Smooth muscle cell of the brain vasculature (primary cell): ENCODE measurements around the gene AGGF1.
"Not testable (repeated sequence)": the region's sequence is repeated elsewhere in the genome, so short reads cannot be mapped to it uniquely, and the experiment has no call there.

Experiments
- DNase-seq: peaks from one replicate; pipeline ENCODE4 v3.0.0-alpha.2; 2012; ENCODE audit warnings: low read depth, low spot score

Gene AGGF1, protein sequence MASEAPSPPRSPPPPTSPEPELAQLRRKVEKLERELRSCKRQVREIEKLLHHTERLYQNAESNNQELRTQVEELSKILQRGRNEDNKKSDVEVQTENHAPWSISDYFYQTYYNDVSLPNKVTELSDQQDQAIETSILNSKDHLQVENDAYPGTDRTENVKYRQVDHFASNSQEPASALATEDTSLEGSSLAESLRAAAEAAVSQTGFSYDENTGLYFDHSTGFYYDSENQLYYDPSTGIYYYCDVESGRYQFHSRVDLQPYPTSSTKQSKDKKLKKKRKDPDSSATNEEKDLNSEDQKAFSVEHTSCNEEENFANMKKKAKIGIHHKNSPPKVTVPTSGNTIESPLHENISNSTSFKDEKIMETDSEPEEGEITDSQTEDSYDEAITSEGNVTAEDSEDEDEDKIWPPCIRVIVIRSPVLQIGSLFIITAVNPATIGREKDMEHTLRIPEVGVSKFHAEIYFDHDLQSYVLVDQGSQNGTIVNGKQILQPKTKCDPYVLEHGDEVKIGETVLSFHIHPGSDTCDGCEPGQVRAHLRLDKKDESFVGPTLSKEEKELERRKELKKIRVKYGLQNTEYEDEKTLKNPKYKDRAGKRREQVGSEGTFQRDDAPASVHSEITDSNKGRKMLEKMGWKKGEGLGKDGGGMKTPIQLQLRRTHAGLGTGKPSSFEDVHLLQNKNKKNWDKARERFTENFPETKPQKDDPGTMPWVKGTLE

DNA sequence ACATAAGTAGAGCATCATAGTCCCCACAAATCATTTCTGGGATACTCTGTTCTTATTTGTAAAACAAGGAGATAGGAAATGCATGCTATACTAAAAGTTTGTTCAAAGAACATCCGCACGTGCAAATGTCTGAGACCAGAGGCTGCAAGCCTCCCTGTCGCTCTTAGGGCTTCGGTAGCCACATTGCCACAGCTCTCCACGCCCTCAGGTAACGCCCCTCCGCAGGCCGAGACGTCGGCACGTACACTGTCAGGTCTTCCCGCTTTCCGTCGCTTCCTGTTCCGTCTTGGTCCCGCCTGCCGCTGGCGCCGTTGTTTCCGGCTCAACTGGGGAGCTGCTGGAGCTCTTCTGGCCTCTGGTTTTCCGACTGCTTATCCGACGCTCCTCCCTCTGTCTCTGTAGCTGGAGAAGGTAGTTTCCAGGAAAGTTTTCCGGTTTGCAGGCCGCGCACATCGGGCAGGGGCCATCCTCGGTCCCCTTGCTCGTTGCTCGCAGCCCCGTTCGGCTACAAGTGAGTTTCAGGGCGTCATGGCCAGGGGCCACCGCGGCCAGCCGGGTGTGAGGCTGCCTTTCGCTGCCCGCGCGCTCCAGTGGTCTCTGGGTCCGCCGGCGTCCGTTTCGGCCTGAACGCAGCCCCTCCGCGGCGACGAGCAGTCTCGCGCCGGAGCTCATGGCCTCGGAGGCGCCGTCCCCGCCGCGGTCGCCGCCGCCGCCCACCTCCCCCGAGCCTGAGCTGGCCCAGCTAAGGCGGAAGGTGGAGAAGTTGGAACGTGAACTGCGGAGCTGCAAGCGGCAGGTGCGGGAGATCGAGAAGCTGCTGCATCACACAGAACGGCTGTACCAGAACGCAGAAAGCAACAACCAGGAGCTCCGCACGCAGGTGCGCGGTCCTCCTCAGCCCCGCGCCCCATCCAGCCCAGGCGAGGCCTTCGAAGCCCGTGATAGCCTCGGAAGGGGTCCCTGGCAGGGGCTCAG is at the start of gene AGGF1:
Gene AGGF1 (plus strand): TSS at position 308 of the 975 bp plus-strand sequence. CDS start 363 bp downstream, at position 671.
- peak; percentile 80 for DNase-seq

DNA sequence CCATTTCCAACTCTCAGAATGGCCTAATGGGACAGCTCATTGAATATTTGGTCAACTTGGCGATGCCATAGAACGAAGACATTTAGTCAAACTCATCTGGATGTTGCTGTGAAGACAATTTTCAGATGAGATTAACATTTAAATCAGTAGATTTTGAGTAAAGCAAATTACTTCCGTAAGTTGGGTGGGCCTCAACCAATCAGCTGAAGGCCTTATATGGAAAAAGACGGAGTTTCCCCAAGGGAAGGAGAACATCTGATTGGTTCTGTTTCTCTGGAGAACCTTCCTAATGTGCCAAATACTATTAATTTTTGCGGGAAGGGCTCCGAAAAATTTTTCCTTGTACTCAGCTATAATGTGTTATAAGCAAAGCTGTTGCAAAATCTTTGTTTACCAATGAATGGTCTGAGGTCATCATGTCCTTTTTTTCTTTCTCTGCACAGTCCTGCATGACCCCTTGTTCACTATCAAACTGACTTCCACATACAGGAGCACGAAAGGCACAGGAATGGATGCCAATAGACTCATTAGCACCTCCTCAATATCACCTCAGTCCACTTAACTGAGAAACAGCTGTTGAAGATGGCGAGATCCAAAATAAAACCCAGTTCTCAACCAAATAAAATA is 49.6 kb upstream of the AGGF1 start:
- DNase-seq = no peak

DNA sequence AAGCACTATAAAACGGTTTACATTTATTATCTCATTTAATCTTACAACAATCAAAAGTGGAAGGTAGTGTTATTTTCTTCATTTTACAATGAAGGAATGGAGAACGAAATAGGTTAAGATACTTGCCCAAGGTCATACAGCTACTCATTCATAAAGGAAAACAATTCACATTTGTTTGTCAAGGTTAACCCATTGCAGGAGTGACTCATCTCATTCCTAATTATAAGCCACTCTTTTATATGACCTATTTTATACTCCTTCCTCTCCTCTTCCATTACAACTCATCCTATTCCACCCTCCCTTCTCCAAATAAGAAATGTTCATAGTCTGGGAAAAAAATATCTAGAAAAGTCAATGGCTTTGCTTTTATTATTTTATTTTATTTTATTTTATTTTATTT is 47.8 kb upstream of the AGGF1 start:
- DNase-seq = no peak

DNA sequence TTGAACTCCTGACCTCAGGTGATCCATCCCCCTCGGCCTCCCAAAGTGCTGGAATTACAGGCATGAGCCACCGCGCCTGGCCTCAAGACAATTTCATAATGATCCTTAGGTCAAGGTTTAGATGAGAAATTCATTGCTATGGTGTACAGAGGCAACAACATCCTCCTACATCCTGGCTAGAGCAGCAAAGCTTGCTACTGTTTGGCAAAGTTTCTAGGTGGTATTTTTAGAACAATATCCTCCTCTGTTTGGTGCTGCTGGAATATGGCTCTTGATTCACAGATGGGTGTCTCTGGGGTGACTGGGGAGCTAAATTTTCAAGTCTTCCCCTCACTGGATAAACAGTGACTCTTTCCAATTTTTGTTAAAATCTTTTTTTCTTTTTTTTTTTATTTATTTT is 46.7 kb upstream of the AGGF1 start:
- DNase-seq = no peak

DNA sequence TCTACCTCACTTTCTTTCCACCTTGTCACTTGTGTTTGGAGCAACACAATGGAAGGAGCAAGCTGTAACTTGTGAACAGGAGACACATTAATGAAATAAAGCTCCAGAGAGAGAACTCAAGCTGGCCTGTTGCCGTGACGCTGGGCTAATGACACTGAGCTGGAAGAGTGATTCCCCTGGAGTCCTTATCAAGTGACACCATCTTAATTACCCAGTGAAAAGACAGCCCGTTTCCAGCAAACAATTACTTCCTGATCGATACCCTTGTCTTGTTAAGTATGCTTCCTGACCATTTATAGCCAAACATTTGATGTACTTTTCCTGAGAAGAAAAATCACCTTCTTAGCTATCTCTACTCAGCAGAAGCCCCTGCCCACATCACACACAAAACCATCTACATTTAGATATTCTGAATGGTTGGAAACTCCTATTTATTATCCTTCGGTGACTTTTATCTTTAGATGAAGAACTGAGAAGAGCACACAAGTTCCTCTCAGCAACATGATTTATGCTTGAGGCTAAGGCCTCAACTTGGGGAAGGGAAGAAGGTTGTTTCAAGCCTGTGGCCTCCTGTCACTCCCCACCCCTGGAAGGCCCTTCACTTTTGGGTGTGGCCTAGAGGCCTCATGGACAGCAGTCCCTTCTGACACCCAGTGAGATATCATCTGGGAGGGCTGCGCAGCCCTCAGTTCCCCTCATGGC is 43.2 kb upstream of the AGGF1 start:
- DNase-seq = no peak

DNA sequence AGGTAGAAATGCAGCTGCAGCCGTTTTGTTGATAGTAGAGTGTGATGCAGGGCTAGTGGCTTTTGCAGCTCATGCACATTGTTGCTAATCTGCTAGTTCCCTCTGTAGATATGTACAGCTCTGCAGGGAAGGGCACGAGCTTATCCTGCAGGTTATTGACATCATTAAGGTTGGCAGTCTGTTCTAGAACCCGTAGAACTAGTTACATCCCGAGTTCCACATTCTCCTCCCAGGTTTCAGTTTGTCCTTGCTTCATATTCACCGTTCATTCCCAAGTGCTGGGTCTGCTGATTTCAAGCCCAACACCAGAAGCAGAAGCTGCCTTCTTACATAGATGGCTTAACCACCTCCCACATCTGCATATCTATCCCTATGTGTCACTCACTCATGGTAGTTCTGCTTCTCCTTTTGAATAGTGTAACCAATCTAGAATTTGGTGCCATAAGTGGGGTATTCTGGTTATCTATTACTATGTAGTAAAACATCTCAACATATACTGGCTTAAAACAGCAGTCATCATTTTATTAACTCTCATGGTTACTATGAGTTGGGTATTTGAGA is 39.2 kb upstream of the AGGF1 start:
- DNase-seq = no peak

DNA sequence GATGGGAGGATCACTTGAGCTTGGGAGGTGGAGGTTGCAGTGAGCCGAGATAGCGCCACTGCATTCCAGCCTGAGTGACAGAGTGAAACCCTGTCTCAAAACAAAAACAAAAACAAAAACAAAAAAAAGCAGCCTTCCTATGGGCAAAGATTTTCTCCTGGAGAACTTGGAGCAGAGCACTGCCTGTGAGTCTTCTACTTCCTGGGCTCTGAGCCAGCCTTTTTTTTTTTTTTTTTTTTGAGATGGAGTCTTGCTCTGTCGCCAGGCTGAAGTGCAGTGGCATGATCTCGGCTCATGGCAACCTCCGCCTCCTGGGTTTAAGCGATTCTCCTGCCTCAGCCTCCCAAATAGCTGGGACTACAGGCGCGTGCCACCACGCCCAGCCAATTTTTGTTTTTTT is 36.8 kb upstream of the AGGF1 start:
- DNase-seq = not testable (repeated sequence)

DNA sequence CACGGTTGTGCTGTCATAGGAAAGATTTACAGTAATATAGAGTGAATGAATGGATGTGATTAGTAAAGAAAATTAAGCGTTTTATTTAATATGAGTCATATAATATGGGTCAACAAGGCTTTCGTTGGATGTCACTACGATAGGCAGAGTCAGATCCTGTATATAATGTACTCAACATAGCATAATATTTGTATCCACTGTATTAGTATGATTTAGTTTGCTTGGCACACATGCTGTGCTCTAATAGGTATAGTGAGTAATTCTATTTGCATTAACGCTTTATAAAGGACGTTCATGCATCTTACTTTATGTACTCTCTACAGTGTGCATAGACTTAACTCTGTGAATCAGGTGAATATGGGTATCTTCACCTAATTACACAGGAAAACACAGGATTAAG is 35.9 kb upstream of the AGGF1 start:
- no peak for DNase-seq

DNA sequence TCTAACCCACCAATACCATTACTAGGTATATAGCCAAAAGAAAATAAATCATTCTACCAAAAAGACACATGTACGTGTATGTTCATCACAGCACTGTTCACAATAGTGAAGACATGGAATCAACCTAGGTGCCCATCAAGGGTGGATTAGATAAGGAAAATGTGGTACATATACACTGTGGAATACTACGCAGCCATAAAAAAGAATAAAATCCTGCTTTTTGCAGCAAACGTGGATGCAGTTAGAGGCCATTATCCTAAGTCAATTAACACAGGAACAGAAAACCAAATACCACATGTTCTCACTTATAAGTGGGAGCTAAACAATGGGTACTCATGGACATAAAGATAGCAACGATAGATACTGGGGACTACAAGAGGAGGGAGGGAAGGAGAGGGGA is 32.0 kb upstream of the AGGF1 start:
- DNase-seq = not testable (repeated sequence)

DNA sequence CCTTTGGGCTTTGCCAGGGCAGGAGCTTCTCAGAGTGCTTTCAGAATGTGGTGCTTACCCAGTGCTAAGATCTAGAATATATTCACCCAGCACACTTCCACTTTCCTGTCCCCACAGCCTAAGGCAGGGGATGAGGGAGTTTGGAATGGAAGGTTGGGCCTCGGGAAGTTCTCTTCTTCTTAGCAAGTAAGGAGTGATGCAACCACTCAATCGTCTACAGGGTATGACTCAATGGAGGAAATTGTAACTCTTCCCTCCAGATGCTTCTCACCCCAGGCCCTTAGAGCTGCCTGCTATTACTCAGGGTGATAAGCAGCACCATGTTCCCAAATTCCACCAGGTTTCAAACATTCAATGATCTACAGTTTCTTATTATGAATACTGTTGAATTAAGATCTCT is 30.8 kb upstream of the AGGF1 start:
- no peak for DNase-seq

DNA sequence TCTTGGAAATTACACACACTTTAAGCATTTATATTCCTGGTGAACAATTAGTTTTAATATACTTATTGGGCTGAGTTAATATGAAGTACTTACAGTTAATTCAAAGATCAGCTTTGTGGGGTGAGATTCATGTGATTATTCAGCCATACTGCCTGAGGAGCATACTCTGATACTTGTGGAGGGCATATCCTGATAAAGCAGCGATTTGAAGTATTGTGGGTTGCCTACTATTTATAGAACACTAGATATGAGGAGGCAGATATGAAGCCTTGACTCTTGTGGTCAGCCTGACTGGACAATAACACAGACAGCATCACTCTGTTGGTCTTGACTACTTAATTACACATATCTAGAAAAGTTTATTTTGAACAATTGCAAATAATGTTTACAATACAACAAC is 27.0 kb upstream of the AGGF1 start:
- no peak for DNase-seq

DNA sequence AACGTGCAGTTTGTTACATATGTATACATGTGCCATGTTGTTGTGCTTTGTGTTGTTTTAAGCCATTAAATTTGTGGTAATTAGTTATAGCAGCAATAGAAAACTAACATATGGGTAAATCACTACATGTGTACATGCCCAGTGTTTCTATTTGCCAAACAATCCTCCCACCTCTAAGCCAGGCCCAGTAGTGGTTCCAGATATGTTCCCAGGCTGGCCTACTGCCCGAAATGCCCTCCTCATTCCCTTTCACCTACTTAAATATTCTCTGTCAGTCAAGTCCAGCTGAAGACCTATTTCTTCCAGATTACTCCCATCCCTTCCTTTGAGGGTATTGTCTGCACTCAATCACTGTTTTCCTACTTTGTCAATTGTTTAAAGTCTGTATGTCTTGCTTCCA is 24.1 kb upstream of the AGGF1 start:
- no peak for DNase-seq

DNA sequence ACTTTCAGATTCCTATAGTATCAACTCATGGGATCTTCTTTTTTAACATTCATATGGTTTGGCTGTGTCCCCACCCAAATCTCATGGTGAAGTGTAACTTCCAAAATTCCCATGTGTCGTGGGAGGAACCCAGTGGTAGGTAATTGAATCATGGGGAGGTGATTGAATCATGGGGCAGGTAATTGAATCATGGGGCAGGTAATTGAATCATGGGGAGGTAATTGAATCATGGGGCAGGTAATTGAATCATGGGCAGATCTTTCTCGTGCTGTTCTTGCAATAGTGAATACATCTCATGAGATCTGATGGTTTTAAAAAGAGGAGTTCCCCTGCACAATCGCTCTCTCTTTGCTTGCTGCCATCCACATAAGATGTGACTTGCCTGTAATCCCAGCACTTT is 21.8 kb upstream of the AGGF1 start:
- no peak for DNase-seq

DNA sequence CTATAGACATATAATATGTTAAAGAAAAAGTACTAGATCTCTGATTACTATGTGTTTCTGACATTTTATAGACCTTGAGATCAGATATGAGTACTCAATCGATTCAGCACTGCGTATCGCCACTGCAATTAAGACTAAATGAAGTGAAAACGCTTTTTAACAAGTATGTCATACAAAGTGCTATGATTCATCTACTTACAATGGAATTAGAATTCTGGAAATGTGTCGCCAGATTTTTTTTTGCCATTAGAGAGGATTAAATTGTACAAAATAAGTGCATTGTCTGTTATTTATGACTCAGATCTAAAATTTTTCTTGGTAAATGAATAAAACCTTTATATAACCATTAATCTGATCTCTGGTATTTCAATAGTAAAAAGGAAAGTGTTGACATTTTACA is 20.0 kb upstream of the AGGF1 start:
- DNase-seq = no peak

DNA sequence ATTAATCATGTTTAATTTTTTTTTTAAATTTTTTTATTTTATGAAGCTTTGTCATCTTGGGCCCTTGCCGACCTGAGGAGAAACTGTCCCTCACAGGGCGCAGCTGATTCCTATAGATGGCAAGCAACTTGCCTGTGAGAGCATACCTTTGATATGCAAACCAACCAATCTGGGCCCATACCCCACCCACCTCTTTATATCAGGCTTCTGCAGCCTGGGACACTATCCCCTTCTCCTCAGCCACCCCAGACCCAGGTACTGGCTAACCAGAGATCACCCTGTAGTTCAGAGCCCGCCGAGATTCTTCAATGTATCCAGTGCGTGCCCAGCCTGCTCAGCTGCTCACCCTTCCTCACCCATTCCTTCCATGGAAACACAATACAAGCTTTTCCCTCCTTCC is 18.7 kb upstream of the AGGF1 start:
- no peak for DNase-seq

DNA sequence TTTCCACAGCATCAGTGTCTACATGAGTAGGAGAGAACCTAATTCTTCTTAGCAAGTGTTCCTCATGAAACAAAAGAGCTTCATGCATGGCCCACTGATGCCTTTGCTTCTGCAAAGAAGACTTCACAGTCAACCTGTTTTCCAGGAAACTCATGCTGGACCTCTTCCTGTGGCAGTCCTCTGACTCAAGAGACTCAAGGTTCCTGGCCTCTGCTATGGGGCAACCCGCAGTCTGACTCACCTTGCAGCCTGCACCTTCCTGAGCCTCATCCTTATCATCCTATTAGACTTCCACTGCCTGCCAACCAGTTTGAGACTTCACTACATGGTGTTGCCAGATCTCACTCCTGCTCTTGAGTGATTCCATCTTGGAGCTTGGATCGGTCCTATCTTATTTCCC is 17.6 kb upstream of the AGGF1 start:
- no peak for DNase-seq

DNA sequence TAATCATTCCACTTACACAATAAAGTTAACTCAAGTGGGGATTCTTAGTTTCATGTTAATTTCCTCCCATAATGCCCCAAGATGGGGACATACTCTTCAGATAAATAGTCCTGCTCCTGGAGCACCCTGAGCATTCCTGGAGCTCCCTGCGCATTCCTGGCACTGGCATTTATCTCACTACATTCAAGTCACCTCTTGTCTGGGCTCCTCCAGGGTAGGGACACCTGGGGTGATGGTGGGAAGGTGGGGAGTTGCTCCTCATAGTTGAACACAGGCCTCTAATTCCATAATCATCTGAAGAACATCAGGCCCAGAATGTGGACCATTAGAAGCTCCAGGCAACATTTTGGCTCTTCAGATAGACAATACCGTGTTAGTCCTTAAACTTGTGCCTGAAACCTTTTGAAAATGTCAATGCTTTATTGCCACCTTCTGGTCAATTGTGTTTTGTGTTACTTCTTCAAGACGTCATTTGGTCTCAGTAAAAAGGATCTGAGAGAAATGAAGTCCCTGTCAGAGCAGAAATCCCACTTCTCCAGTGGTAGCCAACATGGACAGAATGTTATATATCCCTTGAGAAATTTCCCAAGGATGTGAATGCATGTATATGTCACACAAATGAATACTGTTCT is 14.2 kb upstream of the AGGF1 start:
- peak; percentile 59 for DNase-seq

DNA sequence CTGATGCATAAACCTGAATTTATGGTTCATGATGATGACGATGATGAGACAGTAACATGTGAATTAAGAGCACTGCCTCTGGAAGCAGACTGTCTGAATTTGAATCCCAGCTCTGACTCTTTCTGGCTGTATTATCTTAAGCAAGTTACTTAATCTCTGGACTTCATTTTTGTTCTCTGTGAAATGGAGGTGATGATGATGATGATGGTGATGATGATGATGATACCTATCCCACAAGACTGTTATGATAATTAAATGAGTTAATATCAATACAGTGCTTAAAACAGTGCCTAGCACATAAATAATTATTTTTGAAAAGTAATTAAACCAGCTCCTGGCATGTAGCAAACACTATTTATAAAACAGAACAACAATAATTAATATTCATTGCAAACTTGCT is 13.2 kb upstream of the AGGF1 start:
- no peak for DNase-seq

DNA sequence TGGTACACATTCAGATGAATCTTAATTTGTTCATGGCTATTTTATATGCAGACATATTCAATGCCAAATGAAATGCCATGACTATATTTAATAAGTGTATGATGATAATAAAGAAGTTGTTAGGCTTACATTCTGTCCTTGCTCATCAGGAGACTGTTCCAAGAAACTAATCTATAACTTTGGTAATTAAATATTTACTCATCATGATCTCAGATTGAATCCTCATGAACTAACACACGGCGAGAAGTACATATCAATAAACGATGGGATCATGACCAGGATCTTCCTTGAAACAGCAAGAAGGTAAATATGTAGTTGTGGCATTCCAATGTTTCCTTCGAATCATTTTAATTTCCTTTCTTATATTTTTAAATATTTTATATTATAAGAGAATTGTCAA is 12.5 kb upstream of the AGGF1 start:
- DNase-seq = no peak
